ENCODE data around the gene LYSET.
"Not testable (repeated sequence)": the region's sequence is repeated elsewhere in the genome, so short reads cannot be mapped to it uniquely, and the experiment has no call there.

The LYSET gene

DNA sequence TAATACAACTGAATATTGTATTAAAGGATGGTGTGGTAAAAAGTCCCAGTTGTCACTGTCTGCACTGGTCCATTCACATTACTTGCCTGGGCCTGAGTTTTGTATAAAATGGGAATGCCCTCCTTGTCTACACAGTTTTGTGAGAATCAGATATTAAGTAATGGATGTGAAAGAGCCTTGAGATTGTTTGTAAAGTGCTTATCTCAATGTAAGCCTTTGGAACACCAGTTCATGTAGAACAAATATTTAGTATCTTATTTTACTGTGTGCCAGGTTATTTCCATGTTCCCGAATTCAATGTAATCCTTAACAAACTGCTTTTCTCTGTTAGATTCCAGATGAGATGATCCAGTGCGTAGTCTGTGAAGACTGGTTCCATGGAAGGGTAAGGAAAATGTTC, 29.5 kb downstream of the LYSET start:
- DNase-seq (ENCODE audit: low read depth in 3 of 3, low spot score in 1 of 3) = no peak

DNA sequence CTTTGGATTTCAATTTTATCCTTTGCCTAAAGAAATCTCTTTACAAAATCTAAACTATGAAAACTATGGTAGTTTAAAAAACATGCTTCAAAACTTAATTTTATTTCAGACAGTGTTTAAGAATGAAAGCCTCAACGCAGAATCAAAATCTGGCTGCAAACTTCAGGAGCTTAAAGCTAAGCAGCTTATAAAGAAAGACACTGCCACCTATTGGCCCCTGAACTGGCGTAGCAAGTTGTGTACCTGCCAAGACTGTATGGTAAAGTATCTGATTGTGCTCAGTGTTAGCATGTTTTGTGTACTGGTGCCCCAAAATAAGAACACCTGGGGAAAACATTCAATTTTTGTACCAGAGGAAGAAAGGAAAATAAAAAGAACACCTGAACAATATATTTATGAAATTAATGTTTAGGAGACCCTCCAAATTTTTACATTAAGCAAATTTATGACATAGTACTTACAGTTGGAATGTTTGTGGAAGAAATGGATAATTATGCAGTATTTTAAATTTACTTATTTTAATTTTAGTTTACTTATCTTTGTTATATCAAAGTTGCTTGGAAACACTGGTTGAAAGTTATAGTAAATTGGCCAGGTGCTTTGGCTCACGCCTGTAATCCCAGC, 34.1 kb downstream of the LYSET start:
- DNase-seq (ENCODE audit: low read depth in 3 of 3, low spot score in 1 of 3) = no peak

- DNase-seq (ENCODE audit: low read depth in 3 of 3, low spot score in 1 of 3) = no peak
Measured at GRCh38 chr14:93220509-93220908, 35.4 kb downstream of the LYSET start.

DNA sequence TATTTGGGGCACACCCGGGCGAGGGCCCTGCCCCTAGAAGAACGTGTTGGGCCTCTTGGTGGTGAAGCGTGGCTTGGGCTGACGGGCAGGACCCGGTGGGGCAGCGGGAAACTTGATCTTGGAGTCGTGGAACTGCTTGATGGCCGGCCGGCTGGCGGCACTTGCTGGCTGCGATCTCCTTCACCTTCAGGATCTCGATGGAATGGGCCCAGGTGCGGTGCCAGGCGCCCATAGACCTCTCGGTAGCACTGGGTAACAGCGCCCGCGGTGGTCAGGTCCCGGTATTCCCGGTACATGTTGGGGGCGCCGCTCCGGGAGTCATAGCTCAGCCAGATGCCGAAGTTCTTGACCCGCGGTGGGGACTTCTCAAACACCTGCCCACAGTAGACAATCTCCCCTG, 38.4 kb downstream of the LYSET start:
- no peak for DNase-seq (ENCODE audit: low read depth in 3 of 3, low spot score in 1 of 3)

GRCh38 chr14:93228550-93228949, 43.4 kb downstream of the LYSET start:
- no peak for DNase-seq (ENCODE audit: low read depth in 3 of 3, low spot score in 1 of 3)

DNA sequence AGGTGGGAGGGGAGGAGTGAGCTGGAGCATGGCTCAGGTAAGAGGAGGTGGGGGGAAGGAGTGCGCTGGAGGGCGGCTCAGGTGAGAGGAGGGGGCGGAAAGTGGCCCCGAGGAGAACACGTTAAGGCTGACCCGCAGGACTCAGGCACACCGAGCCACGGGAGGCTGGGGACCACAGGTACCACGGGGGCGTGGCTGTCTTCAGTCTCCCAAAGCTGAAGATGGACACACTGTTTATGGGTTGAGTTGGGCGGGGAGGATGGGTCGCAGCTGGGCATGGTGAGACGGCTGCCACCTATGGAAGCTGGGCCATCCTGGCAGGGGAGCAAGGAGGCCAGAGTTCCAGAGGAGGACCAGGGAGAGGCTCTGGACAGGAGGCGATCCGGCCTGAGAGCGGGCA, 45.4 kb downstream of the LYSET start:
- no peak for DNase-seq (ENCODE audit: low read depth in 3 of 3, low spot score in 1 of 3)

DNA sequence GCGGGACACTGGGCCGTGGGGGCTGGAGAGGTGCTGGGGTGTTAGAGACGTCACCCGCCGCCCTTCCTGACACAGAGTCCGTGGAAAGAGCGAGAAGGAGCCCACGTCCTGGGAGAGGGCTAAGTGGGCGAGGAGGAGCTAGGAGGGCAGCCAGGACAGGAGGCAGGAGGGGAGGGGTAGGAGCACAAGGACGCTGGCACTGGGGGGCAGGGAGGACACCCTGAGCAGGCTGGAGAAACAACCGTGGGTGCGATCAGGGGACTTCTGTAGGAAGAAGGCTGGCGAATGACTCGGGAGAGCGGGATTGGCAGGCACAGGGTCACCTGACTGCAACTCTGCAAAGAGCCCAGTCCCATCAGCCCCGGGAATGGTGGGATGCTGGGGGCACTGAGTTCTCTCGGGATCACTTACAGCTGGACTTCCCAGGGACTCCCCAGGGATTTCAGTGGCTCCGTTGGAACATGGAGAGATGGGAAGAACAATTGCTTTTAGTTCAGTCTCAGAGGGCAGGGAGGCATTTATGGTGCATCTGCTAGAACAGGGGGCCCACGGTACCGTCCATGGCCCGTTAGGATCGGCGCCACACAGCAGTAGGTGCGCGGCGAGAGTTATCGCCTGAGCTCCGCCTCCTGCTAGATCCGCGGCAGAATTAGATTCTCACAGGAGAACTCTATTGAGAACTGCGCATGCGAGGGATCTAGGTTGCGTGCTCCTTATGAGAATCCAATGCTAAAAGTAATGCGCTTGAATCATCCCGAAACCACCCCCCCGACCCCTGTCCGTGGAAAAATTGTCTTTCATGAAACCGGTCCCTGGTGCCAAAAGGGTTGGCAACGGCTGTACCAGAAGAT, 46.2 kb downstream of the LYSET start:
- DNase-seq (ENCODE audit: low read depth in 3 of 3, low spot score in 1 of 3) = no peak

GRCh38 chr14:93232159-93232558, 47.0 kb downstream of the LYSET start:
- DNase-seq (ENCODE audit: low read depth in 3 of 3, low spot score in 1 of 3) = no peak

DNA sequence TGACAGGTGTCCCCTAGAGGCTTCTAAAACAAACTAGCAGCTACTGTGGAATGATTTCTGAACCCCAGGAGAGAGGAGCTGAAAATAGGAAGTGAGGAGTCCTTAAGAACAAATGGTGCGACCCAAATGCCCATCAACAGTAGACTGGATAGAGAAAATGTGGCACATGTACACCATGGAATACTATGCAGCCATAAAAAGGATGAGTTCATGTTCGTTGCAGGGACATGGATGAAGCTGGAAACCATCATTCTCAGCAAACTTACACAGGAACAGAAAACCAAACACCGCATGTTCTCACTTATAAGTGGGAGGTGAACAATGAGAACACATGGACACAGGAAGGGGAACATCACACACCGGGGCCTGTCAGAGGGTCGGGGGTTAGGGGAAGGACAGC, 48.0 kb downstream of the LYSET start:
- DNase-seq (ENCODE audit: low read depth in 3 of 3, low spot score in 1 of 3) = not testable (repeated sequence)

GRCh38 chr14:93234798-93235197, 49.7 kb downstream of the LYSET start:
- DNase-seq (ENCODE audit: low read depth in 3 of 3, low spot score in 1 of 3) = no peak

Data from stimulated activated CD4-positive, alpha-beta T cell treated with anti-CD3 and anti-CD28 coated beads, TNF-alpha, amount 100 ng/mL, for 1 hour (primary cell).